HepG2 (cell line): ENCODE results near the gene C2.

ENCODE experiments used
- GFI1 ChIP-seq: sonication (generic); formaldehyde crosslinking; IDR thresholded peaks from 2 replicates; pipeline ENCODE4 v1.5.0; 2020; ENCODE audit warnings: missing genetic modification reagents, mild to moderate bottlenecking, borderline replicate concordance
- SIN3B ChIP-seq: fragments of 150-350 bp; IDR thresholded peaks from 2 replicates; pipeline ENCODE4 v1.6.1; 2014; ENCODE audit warnings: low read length
- ZFP36L1 ChIP-seq: sonication (generic); formaldehyde crosslinking; IDR thresholded peaks from 2 replicates; pipeline ENCODE4 v1.8.0; 2022; ENCODE audit warnings: mild to moderate bottlenecking, missing genetic modification reagents, moderate library complexity

- TF ChIP-seq ZFP36L1 (CRISPR knock-in tag) = no peak
- TF ChIP-seq GFI1 (CRISPR knock-in tag) = no peak
- TF ChIP-seq SIN3B = no peak
These were observed 49.3 kb upstream of the C2 start for GRCh38 chr6:31878222-31878621.
